H1 (cell line): ENCODE measurements around the gene BACE2. TPM values are rescaled to one million over a fixed set of nuclear protein-coding genes. Genes with fewer than 3 reads are reported as not detected.

Experiments
- MAFK ChIP-seq: IDR thresholded peaks from 2 replicates; pipeline ENCODE4 v1.6.1; 2012; ENCODE audit warnings: low read depth, mild to moderate bottlenecking, improper control_type of control experiment, low read length
- PHF8 ChIP-seq: fragments of 200-600 bp; sonication (generic); conservative IDR thresholded peaks from 2 replicates; pipeline ENCODE4 v1.7.1; 2012; ENCODE audit warnings: low read depth, mild to moderate bottlenecking, inconsistent platforms, low read length, moderate library complexity
- SAP30 ChIP-seq: fragments of 300-600 bp; sonication (generic); IDR thresholded peaks from 2 replicates; pipeline ENCODE4 v1.7.1; 2012; ENCODE audit warnings: low read length, moderate library complexity, mild to moderate bottlenecking, inconsistent platforms; ENCODE audit not compliant: insufficient read depth, insufficient replicate concordance
- YY1 ChIP-seq: IDR thresholded peaks from 2 replicates; pipeline ENCODE4 v1.6.1; 2011; ENCODE audit warnings: low read depth, mild to moderate bottlenecking, low read length
- polyA plus RNA-seq, 7 experiments: library from polyadenylated mRNA; depleted of rRNA in 3 of 7; stranded (reverse) in 5 of 7; unstranded in 2 of 7; fragments of >200 nt in 5 of 7; fragments of 200-250 nt in 2 of 7; gene quantifications; 1 replicate in 5 of 7; 2 replicates in 1 of 7; 4 replicates in 1 of 7; pipeline versions ENCODE4 v1.2.1 to v1.2.3, GENCODE V29; 2011 to 2013; ENCODE audit warnings: missing spikeins in 2 of 7, mixed read lengths in 2 of 7
- total RNA-seq: library from RNA; stranded (reverse); fragmentation: NEBNext Ultra II Directional; extraction: Animal tissue kit (Norgen Biotek cat#: 25700); gene quantifications from 2 replicates; pipeline ENCODE4 v1.2.1, GENCODE V29; 2021
- TF ChIP-seq, protein P1 (sequence below): IDR thresholded peaks from 2 replicates; pipeline ENCODE4 v1.6.1; 2011; ENCODE audit warnings: low read length, improper control_type of control experiment

Gene BACE2
- total and polyA plus RNA-seq, 2 of the 8 experiments (the other 6 are each of a cell fraction or from before 2014, with no cell fraction given), result 8.1 to 10.9 TPM

DNA sequence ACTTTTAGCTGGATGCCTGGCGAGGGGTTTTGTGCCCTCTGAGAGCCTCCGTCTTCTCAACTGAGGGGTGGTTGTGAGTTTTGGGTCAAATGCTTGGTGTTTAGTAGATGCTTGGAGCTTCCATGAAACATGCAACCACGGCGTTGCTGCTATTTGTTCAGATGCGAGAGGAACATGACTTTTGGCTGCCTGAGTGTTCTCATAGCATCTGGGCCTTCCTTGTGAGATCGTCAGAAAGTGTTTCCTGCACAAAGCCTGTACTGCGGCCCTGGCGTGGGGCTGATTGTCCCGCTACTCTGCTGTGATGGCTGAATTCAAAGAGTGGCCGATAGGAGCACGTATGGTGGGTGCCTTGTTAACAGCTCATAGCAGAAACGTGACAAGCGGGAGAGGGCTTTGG is 78.8 kb downstream of the BACE2 start (continued):
- TF ChIP-seq, protein P1, sequence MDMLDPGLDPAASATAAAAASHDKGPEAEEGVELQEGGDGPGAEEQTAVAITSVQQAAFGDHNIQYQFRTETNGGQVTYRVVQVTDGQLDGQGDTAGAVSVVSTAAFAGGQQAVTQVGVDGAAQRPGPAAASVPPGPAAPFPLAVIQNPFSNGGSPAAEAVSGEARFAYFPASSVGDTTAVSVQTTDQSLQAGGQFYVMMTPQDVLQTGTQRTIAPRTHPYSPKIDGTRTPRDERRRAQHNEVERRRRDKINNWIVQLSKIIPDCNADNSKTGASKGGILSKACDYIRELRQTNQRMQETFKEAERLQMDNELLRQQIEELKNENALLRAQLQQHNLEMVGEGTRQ, result no peak
- TF ChIP-seq SAP30, result no peak
- TF ChIP-seq YY1, result no peak
- TF ChIP-seq PHF8, result no peak
- TF ChIP-seq MAFK, result no peak
